H9 (cell line): ENCODE data around the gene TM9SF3. TPM values are rescaled to one million over a fixed set of nuclear protein-coding genes. Genes with fewer than 3 reads are reported as not detected.

Source experiments
- DNase-seq: peaks from one replicate; pipeline ENCODE4 v3.0.0-alpha.2; 2017
- H2AFZ ChIP-seq: one replicate; pipeline ENCODE4 v1.6.1; 2013; ENCODE audit warnings: mild to moderate bottlenecking, low read length, control low read depth, moderate library complexity
- H2AK5ac ChIP-seq: 2 replicates; pipeline ENCODE4 v1.6.1; 2013; ENCODE audit warnings: low read length, control low read depth, mixed read lengths; ENCODE audit not compliant: insufficient read length
- H2BK120ac ChIP-seq: one replicate; pipeline ENCODE4 v1.6.1; 2013; ENCODE audit warnings: low read depth, mild to moderate bottlenecking, low read length, control low read depth, inconsistent platforms; ENCODE audit not compliant: poor library complexity, severe bottlenecking
- H2BK12ac ChIP-seq: 2 replicates; pipeline ENCODE4 v1.6.1; 2013; ENCODE audit warnings: low read length, control low read depth, mixed read lengths, low read depth; ENCODE audit not compliant: insufficient read length
- H2BK15ac ChIP-seq: 2 replicates; pipeline ENCODE4 v1.6.1; 2013; ENCODE audit warnings: low read depth, low read length, control low read depth
- H2BK20ac ChIP-seq: one replicate; pipeline ENCODE4 v1.6.1; 2013; ENCODE audit warnings: low read depth, mild to moderate bottlenecking, low read length, control low read depth, inconsistent platforms; ENCODE audit not compliant: poor library complexity, severe bottlenecking
- H2BK5ac ChIP-seq: 2 replicates; pipeline ENCODE4 v1.6.1; 2013; ENCODE audit warnings: low read length, control low read depth, mixed read lengths; ENCODE audit not compliant: insufficient read length
- H3K14ac ChIP-seq: 2 replicates; pipeline ENCODE4 v1.6.1; 2013; ENCODE audit warnings: low read length, control low read depth; ENCODE audit not compliant: insufficient read depth
- H3K18ac ChIP-seq: 2 replicates; pipeline ENCODE4 v1.6.1; 2013; ENCODE audit warnings: low read depth, mild to moderate bottlenecking, mixed read lengths, low read length, control low read depth; ENCODE audit not compliant: insufficient read length
- H3K23ac ChIP-seq: 2 replicates; pipeline ENCODE4 v1.6.1; 2013; ENCODE audit warnings: low read length, control low read depth, mixed read lengths, low read depth; ENCODE audit not compliant: insufficient read length
- H3K23me2 ChIP-seq: 2 replicates; pipeline ENCODE4 v1.6.1; 2013; ENCODE audit warnings: low read depth, mild to moderate bottlenecking, mixed read lengths, low read length, control low read depth; ENCODE audit not compliant: insufficient read length, poor library complexity, severe bottlenecking
- H3K27ac ChIP-seq: 2 replicates; pipeline ENCODE4 v1.5.1; 2013; ENCODE audit warnings: low read length, control low read depth, mixed read lengths, low read depth; ENCODE audit not compliant: insufficient read length
- H3K27me3 ChIP-seq: 2 replicates; pipeline ENCODE4 v1.6.1; 2013; ENCODE audit warnings: low read length, control low read depth, inconsistent platforms; ENCODE audit not compliant: insufficient read depth
- H3K4ac ChIP-seq: 2 replicates; pipeline ENCODE4 v1.6.1; 2013; ENCODE audit warnings: low read depth, mild to moderate bottlenecking, control low read depth, inconsistent platforms, low read length, moderate library complexity
- H3K4me1 ChIP-seq: 2 replicates; pipeline ENCODE4 v1.6.1; 2013; ENCODE audit warnings: low read length, control low read depth, inconsistent platforms; ENCODE audit not compliant: insufficient read depth
- H3K4me2 ChIP-seq: 2 replicates; pipeline ENCODE4 v1.6.1; 2013; ENCODE audit warnings: low read length, control low read depth, mixed read lengths; ENCODE audit not compliant: insufficient read length, insufficient read depth
- H3K56ac ChIP-seq: 2 replicates; pipeline ENCODE4 v1.6.1; 2013; ENCODE audit warnings: low read depth, mild to moderate bottlenecking, mixed read lengths, low read length, control low read depth; ENCODE audit not compliant: insufficient read length
- H3K79me1 ChIP-seq: 2 replicates; pipeline ENCODE4 v1.6.1; 2013; ENCODE audit warnings: low read depth, mild to moderate bottlenecking, moderate library complexity, low read length, control low read depth, inconsistent platforms; ENCODE audit not compliant: insufficient read depth, poor library complexity, severe bottlenecking
- H3K79me2 ChIP-seq: 2 replicates; pipeline ENCODE4 v1.6.1; 2013; ENCODE audit warnings: low read length, control low read depth, inconsistent platforms; ENCODE audit not compliant: insufficient read depth
- H3K9ac ChIP-seq: 2 replicates; pipeline ENCODE4 v1.6.1; 2013; ENCODE audit warnings: low read length, control low read depth, mixed read lengths; ENCODE audit not compliant: insufficient read length; ENCODE audit errors: extremely low read depth
- H3K9me3 ChIP-seq: one replicate; pipeline ENCODE4 v1.6.1; 2013; ENCODE audit warnings: low read depth, low read length, inconsistent platforms; ENCODE audit not compliant: control insufficient read depth
- H3T11ph ChIP-seq: one replicate; pipeline ENCODE4 v1.6.1; 2013; ENCODE audit warnings: mild to moderate bottlenecking, low read length, control low read depth, inconsistent platforms
- H4K20me1 ChIP-seq: one replicate; pipeline ENCODE4 v1.6.1; 2013; ENCODE audit not compliant: control insufficient read depth, insufficient read length, insufficient read depth
- H4K5ac ChIP-seq: 2 replicates; pipeline ENCODE4 v1.6.1; 2013; ENCODE audit warnings: low read depth, mild to moderate bottlenecking, mixed read lengths, low read length, control low read depth; ENCODE audit not compliant: insufficient read length
- H4K8ac ChIP-seq: replicated peaks from 2 replicates; pipeline ENCODE4 v1.6.1; 2013; ENCODE audit warnings: low read length, control low read depth, mixed read lengths, low read depth; ENCODE audit not compliant: insufficient read length
- H4K91ac ChIP-seq: 2 replicates; pipeline ENCODE4 v1.6.1; 2013; ENCODE audit warnings: low read depth, mild to moderate bottlenecking, moderate library complexity, mixed read lengths, low read length, control low read depth; ENCODE audit not compliant: insufficient read length
- H3K27ac Mint-ChIP-seq, 3 experiments: 2 replicates in 2 of 3; 3 replicates in 1 of 3; pipeline ENCODE4 v1.8.0; 2020 to 2021; ENCODE audit warnings: mixed read lengths in 3 of 3, mild to moderate bottlenecking in 1 of 3, moderate library complexity in 1 of 3
- H3K27me3 Mint-ChIP-seq: 2 replicates; pipeline ENCODE4 v1.8.0; 2021; ENCODE audit warnings: low read depth, mild to moderate bottlenecking, moderate library complexity, mixed read lengths
- H3K36me3 Mint-ChIP-seq, 3 experiments: 2 replicates in 2 of 3; 3 replicates in 1 of 3; pipeline ENCODE4 v1.8.0; 2020 to 2021; ENCODE audit warnings: low read depth in 3 of 3, mixed read lengths in 3 of 3; ENCODE audit not compliant: insufficient read depth in 1 of 3
- H3K4me1 Mint-ChIP-seq, 2 experiments: 2 replicates each; pipeline ENCODE4 v1.8.0; 2020; ENCODE audit warnings: mixed read lengths in 2 of 2
- H3K4me3 Mint-ChIP-seq, 2 experiments: 2 replicates in 1 of 2; 3 replicates in 1 of 2; pipeline ENCODE4 v1.8.0; 2020 to 2021; ENCODE audit warnings: mild to moderate bottlenecking in 2 of 2, mixed read lengths in 2 of 2, moderate library complexity in 1 of 2
- H3K9me3 Mint-ChIP-seq, 2 experiments: 2 replicates in 1 of 2; 3 replicates in 1 of 2; pipeline ENCODE4 v1.8.0; 2020; ENCODE audit warnings: mild to moderate bottlenecking in 2 of 2, mixed read lengths in 2 of 2, moderate library complexity in 1 of 2
- WGBS: extraction: QIAGEN DNeasy Blood & Tissue Kit; methylation state at CpG from one replicate; pipeline ENCODE4 v1.1.7; 2013; ENCODE audit warnings: missing lambda C conversion rate, low lambda C conversion rate, mixed read lengths; ENCODE audit not compliant: insufficient read length; ENCODE audit errors: extremely low coverage; 5-methylcytosine and 5-hydroxymethylcytosine counted together
- total RNA-seq: library from RNA; stranded (reverse); gene quantifications from 2 replicates; pipeline ENCODE4 v1.2.1, GENCODE V29; 2021
- TF ChIP-seq, protein P1 (sequence below): fragments of 200-600 bp; sonication (generic); conservative IDR thresholded peaks from 3 replicates; pipeline ENCODE4 v1.8.0; 2021; ENCODE audit warnings: antibody characterized with exemption, mild to moderate bottlenecking

TM9SF3 gene
- total RNA-seq, 1 experiment from 2014 or later: 120 TPM

- TF ChIP-seq, protein P1, sequence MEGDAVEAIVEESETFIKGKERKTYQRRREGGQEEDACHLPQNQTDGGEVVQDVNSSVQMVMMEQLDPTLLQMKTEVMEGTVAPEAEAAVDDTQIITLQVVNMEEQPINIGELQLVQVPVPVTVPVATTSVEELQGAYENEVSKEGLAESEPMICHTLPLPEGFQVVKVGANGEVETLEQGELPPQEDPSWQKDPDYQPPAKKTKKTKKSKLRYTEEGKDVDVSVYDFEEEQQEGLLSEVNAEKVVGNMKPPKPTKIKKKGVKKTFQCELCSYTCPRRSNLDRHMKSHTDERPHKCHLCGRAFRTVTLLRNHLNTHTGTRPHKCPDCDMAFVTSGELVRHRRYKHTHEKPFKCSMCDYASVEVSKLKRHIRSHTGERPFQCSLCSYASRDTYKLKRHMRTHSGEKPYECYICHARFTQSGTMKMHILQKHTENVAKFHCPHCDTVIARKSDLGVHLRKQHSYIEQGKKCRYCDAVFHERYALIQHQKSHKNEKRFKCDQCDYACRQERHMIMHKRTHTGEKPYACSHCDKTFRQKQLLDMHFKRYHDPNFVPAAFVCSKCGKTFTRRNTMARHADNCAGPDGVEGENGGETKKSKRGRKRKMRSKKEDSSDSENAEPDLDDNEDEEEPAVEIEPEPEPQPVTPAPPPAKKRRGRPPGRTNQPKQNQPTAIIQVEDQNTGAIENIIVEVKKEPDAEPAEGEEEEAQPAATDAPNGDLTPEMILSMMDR: no peak
These were observed 46.6 kb downstream of the TM9SF3 start for GRCh38 chr10:96540240-96540639.

More at GRCh38 chr10:96540240-96540639, 46.6 kb downstream of the TM9SF3 start:
- no peak overlapping the region for H3K14ac ChIP-seq
- no peak overlapping the region for H2BK20ac ChIP-seq
- no peak for DNase-seq
- H3K4me1 ChIP-seq: no peaks in the 10 kb centered on the region
- no peak overlapping the region for H3K56ac ChIP-seq
- H3K79me2 ChIP-seq: no peaks in the 10 kb centered on the region; the same call in 1 of the 2 replicates
- no peak overlapping the region for H3K9ac ChIP-seq
- H4K5ac ChIP-seq: no peak overlapping the region
- H3T11ph ChIP-seq: no peak overlapping the region
- Mint-ChIP-seq H3K9me3 (no peaks in the 10 kb centered on the region), H3K4me3 (no peak overlapping the region), H3K27ac (no peak overlapping the region), H3K27me3 (no peaks in the 10 kb centered on the region), H3K36me3 (peaks cover 17 to 42% (median 28%) of the 10 kb centered on the region in 3 experiments; a peak in 6 of 7 replicates), H3K4me1 (no peaks in the 10 kb centered on the region)
- H2BK12ac ChIP-seq: no peak overlapping the region
- no peaks in the 10 kb centered on the region for H3K23me2 ChIP-seq
- H2BK5ac ChIP-seq: no peak overlapping the region
- H2AK5ac ChIP-seq: no peak overlapping the region
- H3K23ac ChIP-seq: no peak overlapping the region
- no peaks in the 10 kb centered on the region for H3K9me3 ChIP-seq
- H2AFZ ChIP-seq: no peak overlapping the region
- H4K91ac ChIP-seq: no peak overlapping the region
- H3K4ac ChIP-seq: no peak overlapping the region
- no peak overlapping the region for H2BK120ac ChIP-seq
- no peaks in the 10 kb centered on the region for H4K20me1 ChIP-seq
- H3K79me1 ChIP-seq: no peaks in the 10 kb centered on the region
- no peak overlapping the region for H4K8ac ChIP-seq
- no peak overlapping the region for H3K18ac ChIP-seq
- H3K27ac ChIP-seq: no peak overlapping the region
- WGBS: no CpG with 5 or more reads among the region's 3 CpGs
- H3K4me2 ChIP-seq: no peak overlapping the region
- no peak overlapping the region for H2BK15ac ChIP-seq
- H3K27me3 ChIP-seq: no peaks in the 10 kb centered on the region
